AG04450 (cell line): ENCODE measurements around the gene MRPS10. TPM values are rescaled to one million over a fixed set of nuclear protein-coding genes. Genes with fewer than 3 reads are reported as not detected.

Source experiments
- CTCF ChIA-PET: fragments of 300-600, 350-600 bp; formaldehyde crosslinking; extraction: SDS; loops from one replicate; lab custom pipeline; 2022; ENCODE audit warnings: antibody characterized with exemption, inconsistent platforms; lab: Charles Lee
- POLR2A ChIA-PET: fragments of 350-600 bp; formaldehyde crosslinking; extraction: SDS; loops from one replicate; lab custom pipeline; 2021; ENCODE audit warnings: antibody characterized with exemption, inconsistent platforms; lab: Yijun Ruan, JAX
- DNase-seq: peaks from one replicate; pipeline ENCODE4 v3.0.0-alpha.2; 2011; ENCODE audit warnings: low read depth, low spot score
- H3K27ac ChIP-seq: one replicate; pipeline ENCODE4 v1.5.1; 2012; ENCODE audit warnings: low read depth, low read length, control low read depth
- H3K27me3 ChIP-seq: one replicate; pipeline ENCODE4 v1.6.0; 2012; ENCODE audit warnings: low read length; ENCODE audit not compliant: control insufficient read depth, insufficient read depth
- H3K4me3 ChIP-seq: 2 replicates; pipeline ENCODE4 v1.5.1; 2011; ENCODE audit warnings: mild to moderate bottlenecking, low read depth, low read length, control low read depth
- H3K9me3 ChIP-seq: 2 replicates; pipeline ENCODE4 v1.5.1; 2012; ENCODE audit warnings: low read length; ENCODE audit not compliant: control insufficient read depth, insufficient read depth
- polyA plus RNA-seq: library from polyadenylated mRNA; depleted of rRNA; stranded (reverse); fragments of >200 nt; gene quantifications from 2 replicates; pipeline ENCODE4 v1.2.3, GENCODE V29; 2011
- TF ChIP-seq, protein P1 (sequence below): IDR thresholded peaks from 2 replicates; pipeline ENCODE4 v1.5.1; 2011; ENCODE audit warnings: low read depth, low read length, control low read depth, inconsistent platforms

MRPS10 gene
- polyA plus RNA-seq, 1 experiment, result 63.2 TPM

- CTCF ChIA-PET, result interaction anchor here (1.4 kb wide), 1 partner anchor 12 kb away, joined by 3 read pairs; no protein-coding TSS in a partner anchor
- TF ChIP-seq, protein P1, sequence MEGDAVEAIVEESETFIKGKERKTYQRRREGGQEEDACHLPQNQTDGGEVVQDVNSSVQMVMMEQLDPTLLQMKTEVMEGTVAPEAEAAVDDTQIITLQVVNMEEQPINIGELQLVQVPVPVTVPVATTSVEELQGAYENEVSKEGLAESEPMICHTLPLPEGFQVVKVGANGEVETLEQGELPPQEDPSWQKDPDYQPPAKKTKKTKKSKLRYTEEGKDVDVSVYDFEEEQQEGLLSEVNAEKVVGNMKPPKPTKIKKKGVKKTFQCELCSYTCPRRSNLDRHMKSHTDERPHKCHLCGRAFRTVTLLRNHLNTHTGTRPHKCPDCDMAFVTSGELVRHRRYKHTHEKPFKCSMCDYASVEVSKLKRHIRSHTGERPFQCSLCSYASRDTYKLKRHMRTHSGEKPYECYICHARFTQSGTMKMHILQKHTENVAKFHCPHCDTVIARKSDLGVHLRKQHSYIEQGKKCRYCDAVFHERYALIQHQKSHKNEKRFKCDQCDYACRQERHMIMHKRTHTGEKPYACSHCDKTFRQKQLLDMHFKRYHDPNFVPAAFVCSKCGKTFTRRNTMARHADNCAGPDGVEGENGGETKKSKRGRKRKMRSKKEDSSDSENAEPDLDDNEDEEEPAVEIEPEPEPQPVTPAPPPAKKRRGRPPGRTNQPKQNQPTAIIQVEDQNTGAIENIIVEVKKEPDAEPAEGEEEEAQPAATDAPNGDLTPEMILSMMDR, result no peak
- H3K4me3 ChIP-seq, result no peak overlapping the region
- DNase-seq, result no peak
- H3K9me3 ChIP-seq, result no peaks in the 10 kb centered on the region; the same call in 1 of the 2 replicates
- POLR2A ChIA-PET, result no interaction called here
- peaks cover 3% of the 10 kb centered on the region for H3K27me3 ChIP-seq
- no peak overlapping the region for H3K27ac ChIP-seq
Observed at GRCh38 chr6:42179261-42179944, 38.3 kb downstream of the MRPS10 start.

DNA sequence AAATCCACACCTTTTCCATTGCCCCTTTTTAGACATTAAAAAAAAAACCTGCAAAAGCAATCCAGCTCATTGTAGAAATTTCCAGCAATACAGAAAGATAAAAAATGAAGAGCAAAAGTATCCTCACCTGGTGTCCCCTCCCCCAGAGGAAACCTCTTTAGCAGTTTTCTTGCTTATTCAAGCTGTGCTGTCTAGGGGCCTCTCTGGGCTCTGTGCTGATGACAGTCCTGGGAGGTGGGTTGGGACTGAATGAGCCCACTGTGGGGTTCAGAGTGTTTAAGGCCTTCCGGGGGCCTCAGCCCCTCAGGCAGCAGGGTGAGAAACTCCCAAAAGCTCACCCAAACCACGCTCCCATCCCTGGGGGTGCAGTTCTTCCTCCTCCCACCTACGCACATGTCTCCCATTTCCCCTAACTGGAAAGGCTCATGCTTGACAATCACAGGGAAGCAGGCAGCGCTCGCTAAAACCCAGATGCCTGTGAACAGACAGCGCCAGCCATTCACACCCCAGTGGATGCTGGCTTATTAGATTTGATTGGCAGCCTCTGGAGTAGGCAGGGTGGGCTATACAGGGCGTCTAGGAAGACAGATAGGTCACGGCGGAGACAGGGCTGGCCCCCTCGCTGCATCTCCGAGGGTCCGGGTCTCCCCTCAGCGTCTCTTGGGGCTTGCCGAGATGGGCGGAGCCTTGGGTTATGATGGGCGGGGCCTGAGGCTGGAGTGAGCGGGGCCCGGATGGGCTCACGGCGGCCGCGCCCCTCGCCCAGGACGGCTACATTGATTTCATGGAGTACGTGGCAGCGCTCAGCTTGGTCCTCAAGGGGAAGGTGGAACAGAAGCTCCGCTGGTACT lies 39.9 kb downstream of the MRPS10 start:
- H3K27ac ChIP-seq, result no peak overlapping the region
- peaks cover 3% of the 10 kb centered on the region for H3K27me3 ChIP-seq
- ChIA-PET CTCF (interaction anchor here (0.7 kb wide), 2 partner anchors 9 to 370 kb away, joined by 3 to 5 read pairs; no protein-coding TSS in a partner anchor), POLR2A (no interaction called here)
- peak overlapping the region; percentile 27 for H3K4me3 ChIP-seq
- no peaks in the 10 kb centered on the region; the same call in 1 of the 2 replicates for H3K9me3 ChIP-seq
- no peak for DNase-seq
- TF ChIP-seq, protein P1, result no peak

GRCh38 chr6:42176981-42177380 lies 40.7 kb downstream of the MRPS10 start:
- CTCF ChIA-PET, result no interaction called here
- POLR2A ChIA-PET, result no interaction called here

DNA sequence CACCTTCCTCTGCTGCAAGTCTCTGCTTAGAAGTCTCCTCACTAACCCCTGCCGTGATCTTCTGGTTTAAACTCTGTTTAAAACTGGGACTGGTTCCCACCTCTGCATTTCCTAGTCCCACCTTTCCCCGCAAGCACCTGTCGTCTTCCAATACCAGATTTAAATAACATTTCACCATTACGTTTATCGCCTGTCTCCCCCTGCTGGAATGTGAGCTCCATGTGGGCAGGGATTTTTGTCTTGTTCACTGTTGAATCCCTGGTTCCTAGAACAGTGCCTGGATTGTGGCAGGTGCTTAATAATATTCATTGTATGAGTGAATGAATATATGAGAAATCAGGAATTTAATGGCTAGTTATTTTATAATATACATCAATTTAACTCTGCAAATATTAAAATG lies 41.8 kb downstream of the MRPS10 start:
- TF ChIP-seq, protein P1, result peak; percentile 34
- H3K4me3 ChIP-seq, result no peak overlapping the region
- DNase-seq, result no peak
- H3K9me3 ChIP-seq, result no peaks in the 10 kb centered on the region; the same call in 1 of the 2 replicates
- peaks cover 3% of the 10 kb centered on the region for H3K27me3 ChIP-seq
- H3K27ac ChIP-seq, result no peak overlapping the region
- POLR2A ChIA-PET, result no interaction called here
- CTCF ChIA-PET, result interaction anchor here (1.0 kb wide), 1 partner anchor 8 kb away, joined by 3 read pairs; no protein-coding TSS in a partner anchor

More at GRCh38 chr6:42176981-42177380, 40.7 kb downstream of the MRPS10 start:
- no peak for DNase-seq
- H3K27me3 ChIP-seq, result peaks cover 3% of the 10 kb centered on the region
- H3K4me3 ChIP-seq, result no peak overlapping the region
- no peaks in the 10 kb centered on the region; the same call in 1 of the 2 replicates for H3K9me3 ChIP-seq
- no peak overlapping the region for H3K27ac ChIP-seq
- TF ChIP-seq, protein P1, result no peak
